ENCODE data around the gene ANKRD13B. TPM values are rescaled to one million over a fixed set of nuclear protein-coding genes. Genes with fewer than 3 reads are reported as not detected.
A peak's percentile ranks its signal among the peaks of the same experiment; 100 is the strongest.

The ANKRD13B gene
- total and polyA plus RNA-seq, 9 donors: 8.1 to 17.6 (median 13.8) TPM

DNA sequence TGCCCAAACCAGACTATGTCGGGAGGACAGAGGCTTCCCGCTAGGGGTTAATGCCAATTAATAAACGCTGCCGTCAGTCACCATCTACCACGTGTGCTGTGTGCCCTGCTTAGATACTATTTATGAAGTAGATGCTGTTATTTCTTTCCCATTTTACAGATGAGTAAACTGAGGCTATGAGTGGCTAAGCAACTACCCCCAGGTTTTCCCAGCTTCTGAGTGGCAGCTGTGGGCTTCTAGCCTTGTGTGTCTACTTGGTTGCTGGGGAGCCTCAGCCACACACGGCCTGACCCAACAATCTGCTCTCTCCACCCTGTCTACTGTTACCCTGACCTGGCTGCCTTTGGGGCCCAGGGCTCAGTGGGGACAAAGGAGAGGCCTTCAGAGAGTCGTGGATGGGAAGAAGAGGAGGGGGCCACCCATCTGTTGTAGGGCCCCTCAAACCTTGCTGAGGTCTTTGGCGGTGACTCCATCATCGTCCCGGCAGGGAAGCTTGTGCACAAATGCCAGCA is 10.6 kb upstream of the ANKRD13B start:
- WGBS (ENCODE audit: insufficient coverage): 34% methylated on average over 4 of the region's 10 CpGs

DNA sequence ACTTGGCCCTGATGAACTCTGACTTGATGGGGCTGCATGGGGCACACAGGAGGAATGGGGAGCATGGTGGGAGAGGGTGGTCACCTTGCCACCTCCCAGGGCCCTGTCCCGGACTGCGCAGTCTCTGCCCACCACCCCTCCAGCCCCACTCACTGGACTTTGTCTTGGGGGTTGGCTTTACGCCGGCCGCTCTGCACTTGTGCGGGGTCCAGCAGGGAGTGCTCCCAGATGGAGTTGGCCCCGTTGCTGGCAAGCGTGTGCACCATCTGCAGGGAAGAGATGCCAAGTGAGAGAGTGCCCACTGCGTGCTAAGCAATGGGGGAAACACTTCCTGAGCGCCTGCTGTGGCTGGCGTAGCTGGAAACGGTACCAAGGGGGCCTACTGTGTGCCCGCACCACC is 10.2 kb upstream of the ANKRD13B start:
- Histone ChIP-seq H3K27ac (ENCODE audit: low read length) (no peak overlapping the region), H3K9me3 (replicated peaks; ENCODE audit: control insufficient read depth, low read depth, low read length) (no peaks in the 10 kb centered on the region), H3K36me3 (ENCODE audit: control insufficient read depth, insufficient read depth, low read length) (peaks cover 72% of the 10 kb centered on the region), H3K4me1 (ENCODE audit: control insufficient read depth, insufficient read depth, low read length) (peaks cover 70% of the 10 kb centered on the region), H3K4me3 (ENCODE audit: low read length) (no peak overlapping the region), H3K27me3 (ENCODE audit: control insufficient read depth, insufficient read depth, low read length) (no peaks in the 10 kb centered on the region)
- WGBS (ENCODE audit: insufficient coverage): 79% methylated on average over 7 of the region's 13 CpGs
- DNase-seq: peak; percentile 66

More for the DNA sequence above, 10.6 kb upstream of the ANKRD13B start:
- Histone ChIP-seq H3K27ac (ENCODE audit: low read length) (no peak overlapping the region), H3K4me1 (ENCODE audit: control insufficient read depth, insufficient read depth, low read length) (peaks cover 70% of the 10 kb centered on the region), H3K27me3 (ENCODE audit: control insufficient read depth, insufficient read depth, low read length) (no peaks in the 10 kb centered on the region), H3K4me3 (ENCODE audit: low read length) (no peak overlapping the region), H3K36me3 (ENCODE audit: control insufficient read depth, insufficient read depth, low read length) (peaks cover 77% of the 10 kb centered on the region), H3K9me3 (replicated peaks; ENCODE audit: control insufficient read depth, low read depth, low read length) (no peaks in the 10 kb centered on the region)
- no peak for DNase-seq

GRCh38 chr17:29583324-29584248 is 9.3 kb upstream of the ANKRD13B start:
- Histone ChIP-seq H3K9me3 (replicated peaks; ENCODE audit: control insufficient read depth, low read depth, low read length) (no peaks in the 10 kb centered on the region), H3K4me1 (ENCODE audit: control insufficient read depth, insufficient read depth, low read length) (peaks cover 71% of the 10 kb centered on the region), H3K27me3 (ENCODE audit: control insufficient read depth, insufficient read depth, low read length) (no peaks in the 10 kb centered on the region), H3K36me3 (ENCODE audit: control insufficient read depth, insufficient read depth, low read length) (peaks cover 64% of the 10 kb centered on the region), H3K27ac (ENCODE audit: low read length) (peak overlapping the region; percentile 42), H3K4me3 (ENCODE audit: low read length) (no peak overlapping the region)
- 86% methylated on average over 15 of the region's 16 CpGs for whole genome bisulfite sequencing (ENCODE audit: insufficient coverage)
- DNase-seq: peak; percentile 10

GRCh38 chr17:29584452-29585079 is 8.4 kb upstream of the ANKRD13B start:
- WGBS (ENCODE audit: insufficient coverage): 17% methylated on average over 1 of the region's 12 CpGs
- Histone ChIP-seq H3K9me3 (replicated peaks; ENCODE audit: control insufficient read depth, low read depth, low read length) (no peaks in the 10 kb centered on the region), H3K27ac (ENCODE audit: low read length) (peak overlapping the region; percentile 42), H3K36me3 (ENCODE audit: control insufficient read depth, insufficient read depth, low read length) (peaks cover 54% of the 10 kb centered on the region), H3K27me3 (ENCODE audit: control insufficient read depth, insufficient read depth, low read length) (no peaks in the 10 kb centered on the region), H3K4me3 (ENCODE audit: low read length) (no peak overlapping the region), H3K4me1 (ENCODE audit: control insufficient read depth, insufficient read depth, low read length) (peaks cover 73% of the 10 kb centered on the region)
- no peak for DNase-seq

- WGBS (ENCODE audit: insufficient coverage): 55% methylated on average over 3 of the region's 8 CpGs
- H3K4me3 ChIP-seq (ENCODE audit: low read length): peak overlapping the region; percentile 9
- peaks cover 47% of the 10 kb centered on the region for H3K36me3 ChIP-seq (ENCODE audit: control insufficient read depth, insufficient read depth, low read length)
- peaks cover 79% of the 10 kb centered on the region for H3K4me1 ChIP-seq (ENCODE audit: control insufficient read depth, insufficient read depth, low read length)
- H3K9me3 ChIP-seq (replicated peaks; ENCODE audit: control insufficient read depth, low read depth, low read length): no peaks in the 10 kb centered on the region
- peak overlapping the region; percentile 59 for H3K27ac ChIP-seq (ENCODE audit: low read length)
- no peak for DNase-seq
- H3K27me3 ChIP-seq (ENCODE audit: control insufficient read depth, insufficient read depth, low read length): no peaks in the 10 kb centered on the region
Measured at GRCh38 chr17:29585080-29585751, 7.7 kb upstream of the ANKRD13B start.

GRCh38 chr17:29586676-29587469 is 6.1 kb upstream of the ANKRD13B start:
- Histone ChIP-seq H3K4me1 (ENCODE audit: control insufficient read depth, insufficient read depth, low read length) (peaks cover 85% of the 10 kb centered on the region), H3K27me3 (ENCODE audit: control insufficient read depth, insufficient read depth, low read length) (no peaks in the 10 kb centered on the region), H3K9me3 (replicated peaks; ENCODE audit: control insufficient read depth, low read depth, low read length) (no peaks in the 10 kb centered on the region), H3K36me3 (ENCODE audit: control insufficient read depth, insufficient read depth, low read length) (peaks cover 31% of the 10 kb centered on the region), H3K27ac (ENCODE audit: low read length) (no peak overlapping the region), H3K4me3 (ENCODE audit: low read length) (no peak overlapping the region)
- DNase-seq: no peak
- 94% methylated on average over 3 of the region's 9 CpGs for whole genome bisulfite sequencing (ENCODE audit: insufficient coverage)

DNA sequence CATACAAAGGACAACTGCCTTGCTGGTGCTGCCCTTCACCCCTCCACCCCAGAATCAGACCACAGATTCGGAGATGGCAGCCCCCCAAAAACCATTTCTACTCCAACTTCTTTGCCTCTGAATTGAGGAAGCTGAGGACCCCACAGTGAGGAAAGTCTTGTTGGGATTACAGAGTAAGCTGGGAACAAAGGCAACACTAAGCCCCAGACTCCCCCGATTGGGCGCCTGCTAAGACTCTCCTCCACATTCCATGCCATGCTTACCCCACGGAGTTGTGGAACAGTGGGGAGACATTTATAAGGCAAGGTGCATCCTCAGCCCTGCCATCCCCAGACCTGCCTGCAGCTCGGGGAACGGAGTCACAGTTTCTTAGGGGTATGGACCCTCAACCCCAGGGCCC is 5.3 kb upstream of the ANKRD13B start:
- peak overlapping the region; percentile 15 for H3K27ac ChIP-seq (ENCODE audit: low read length)
- DNase-seq: no peak
- H3K9me3 ChIP-seq (replicated peaks; ENCODE audit: control insufficient read depth, low read depth, low read length): no peaks in the 10 kb centered on the region
- H3K36me3 ChIP-seq (ENCODE audit: control insufficient read depth, insufficient read depth, low read length): peaks cover 24% of the 10 kb centered on the region
- peaks cover 85% of the 10 kb centered on the region for H3K4me1 ChIP-seq (ENCODE audit: control insufficient read depth, insufficient read depth, low read length)
- peak overlapping the region; percentile 67 for H3K4me3 ChIP-seq (ENCODE audit: low read length)
- H3K27me3 ChIP-seq (ENCODE audit: control insufficient read depth, insufficient read depth, low read length): no peaks in the 10 kb centered on the region
- 83% methylated on average over 2 of the region's 6 CpGs for WGBS (ENCODE audit: insufficient coverage)

- WGBS (ENCODE audit: insufficient coverage): 0% methylated on average over 3 of the region's 8 CpGs
- no peak for DNase-seq
- Histone ChIP-seq H3K4me1 (ENCODE audit: control insufficient read depth, insufficient read depth, low read length) (peaks cover 84% of the 10 kb centered on the region), H3K9me3 (replicated peaks; ENCODE audit: control insufficient read depth, low read depth, low read length) (no peaks in the 10 kb centered on the region), H3K36me3 (ENCODE audit: control insufficient read depth, insufficient read depth, low read length) (peaks cover 19% of the 10 kb centered on the region), H3K4me3 (ENCODE audit: low read length) (peak overlapping the region; percentile 67), H3K27ac (ENCODE audit: low read length) (peak overlapping the region; percentile 82), H3K27me3 (ENCODE audit: control insufficient read depth, insufficient read depth, low read length) (no peaks in the 10 kb centered on the region)
Measured at GRCh38 chr17:29588017-29588561, 4.8 kb upstream of the ANKRD13B start.

All from muscle of leg (tissue), 11 donors.